Measurements from ENCODE around the gene IRX6.

Gene IRX6

DNA sequence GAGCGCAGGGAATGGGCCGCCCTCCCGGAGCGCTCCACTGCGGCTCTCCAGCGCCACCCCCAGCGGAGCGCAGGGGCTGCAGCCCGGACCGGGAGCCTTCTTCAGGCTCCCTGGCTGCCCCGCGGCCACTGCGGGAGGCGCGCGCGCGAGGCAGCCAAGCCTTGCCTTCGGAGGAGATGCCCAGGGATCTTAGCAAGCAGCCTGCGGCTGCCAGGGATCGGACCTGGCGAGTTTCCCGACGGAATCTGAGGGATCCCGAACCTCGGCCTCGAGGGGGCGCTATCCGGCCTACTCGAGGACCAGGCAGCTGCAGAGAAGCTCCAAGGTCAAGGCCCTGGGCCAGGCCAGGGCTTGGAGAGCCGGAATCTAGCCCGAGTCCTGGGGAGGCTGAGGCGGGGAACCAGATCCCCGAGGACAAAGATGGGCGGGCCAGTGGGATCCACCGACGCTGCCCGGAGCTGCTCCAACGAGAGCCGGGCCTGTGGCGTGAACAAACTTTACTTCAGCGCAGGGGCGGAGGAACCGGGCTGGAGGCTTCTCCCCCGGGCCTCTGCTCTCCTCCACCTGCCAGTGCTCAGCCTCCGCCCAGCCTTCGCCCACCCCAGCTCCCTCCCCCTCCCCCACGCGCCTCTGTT is at the start of gene IRX6:
TSS of gene IRX6 (plus strand) at position 567 of the 635 bp plus-strand sequence. CDS start 889 bp downstream, outside the sequence.
- no peak for ATAC-seq

DNA sequence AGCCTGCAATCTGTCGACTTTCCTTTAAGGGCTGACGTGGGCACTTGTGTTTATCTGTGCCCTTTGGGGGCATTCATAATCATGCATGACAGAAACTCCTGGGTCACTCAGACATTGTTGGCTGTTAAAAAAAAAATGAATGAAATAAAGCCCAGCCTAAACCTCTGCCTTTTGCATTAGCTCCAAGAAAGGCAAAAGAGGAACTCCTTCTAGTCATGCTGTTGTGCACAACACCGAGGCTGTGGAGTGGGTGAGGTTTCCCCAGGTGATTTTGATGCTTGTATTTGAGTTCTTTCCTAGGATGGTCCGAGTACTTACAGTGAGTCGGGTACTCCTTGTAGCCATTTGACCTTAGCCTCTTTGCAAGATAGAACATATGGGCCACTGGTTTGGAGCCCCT is 49.6 kb upstream of the IRX6 start:
- Mint-ChIP-seq H3K4me3 (no peak overlapping the region), H3K36me3 (ENCODE audit: low read depth) (no peaks in the 10 kb centered on the region), H3K27me3 (no peaks in the 10 kb centered on the region), H3K9me3 (no peaks in the 10 kb centered on the region), H3K27ac (no peak overlapping the region), H3K4me1 (no peaks in the 10 kb centered on the region)
- ATAC-seq (no peak), DNase-seq (no peak)

More for the DNA sequence above, at the start of gene IRX6:
- Mint-ChIP-seq H3K4me3 (no peak within 1 kb of the TSS), H3K27me3 (peaks cover 42% of the 10 kb centered on the region), H3K4me1 (no peaks in the 10 kb centered on the region), H3K36me3 (ENCODE audit: low read depth) (no peaks in the 10 kb centered on the region), H3K9me3 (no peaks in the 10 kb centered on the region), H3K27ac (no peak within 1 kb of the TSS)
- no peak for DNase-seq

DNA sequence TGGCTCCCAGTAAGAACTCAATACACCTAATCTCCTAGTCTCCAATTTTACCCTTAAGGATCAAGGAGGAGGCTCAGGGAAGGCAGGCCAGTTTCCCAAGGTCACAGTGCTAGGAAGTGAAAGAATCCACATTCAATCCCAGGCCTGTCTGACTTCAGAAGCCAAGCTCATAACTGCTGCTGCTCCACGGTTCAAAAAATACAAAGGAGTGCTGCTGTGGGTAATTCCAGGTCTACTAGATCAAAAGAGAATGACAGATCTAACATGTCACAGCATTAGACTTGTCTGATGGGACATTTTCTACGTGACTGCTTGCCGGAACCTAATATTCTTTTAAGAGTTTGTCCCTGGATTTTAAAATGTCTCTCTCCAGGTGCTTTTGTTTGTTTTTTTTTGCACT is 48.8 kb upstream of the IRX6 start:
- Mint-ChIP-seq H3K4me3 (no peak overlapping the region), H3K27me3 (no peaks in the 10 kb centered on the region), H3K4me1 (no peaks in the 10 kb centered on the region), H3K36me3 (ENCODE audit: low read depth) (no peaks in the 10 kb centered on the region), H3K9me3 (no peaks in the 10 kb centered on the region), H3K27ac (no peak overlapping the region)
- DNase-seq (no peak), ATAC-seq (no peak)

DNA sequence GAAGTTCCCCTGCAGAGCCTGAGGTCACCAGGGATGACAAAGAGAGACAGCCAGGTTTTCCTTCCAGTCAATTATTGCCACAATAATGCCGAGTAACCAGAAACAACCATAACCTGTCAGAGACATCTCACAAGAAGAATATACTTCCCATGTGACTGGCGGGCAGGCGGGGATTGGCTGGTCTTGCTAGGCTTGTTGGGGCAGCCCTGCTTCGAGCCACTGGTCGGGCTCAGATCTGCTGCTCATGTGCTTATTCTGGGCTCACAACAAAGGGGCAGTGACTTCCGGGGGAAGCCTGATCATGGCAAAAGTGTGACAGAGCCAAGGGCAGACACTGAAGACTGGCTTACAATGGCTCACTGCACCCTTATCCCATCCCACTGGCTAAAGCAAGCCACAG is 48.1 kb upstream of the IRX6 start:
- no peak overlapping the region for H3K27ac Mint-ChIP-seq
- H3K9me3 Mint-ChIP-seq: no peaks in the 10 kb centered on the region
- no peak for DNase-seq
- H3K36me3 Mint-ChIP-seq (ENCODE audit: low read depth): no peaks in the 10 kb centered on the region
- no peak overlapping the region for H3K4me3 Mint-ChIP-seq
- no peaks in the 10 kb centered on the region for H3K27me3 Mint-ChIP-seq
- no peaks in the 10 kb centered on the region for H3K4me1 Mint-ChIP-seq
- ATAC-seq: no peak

DNA sequence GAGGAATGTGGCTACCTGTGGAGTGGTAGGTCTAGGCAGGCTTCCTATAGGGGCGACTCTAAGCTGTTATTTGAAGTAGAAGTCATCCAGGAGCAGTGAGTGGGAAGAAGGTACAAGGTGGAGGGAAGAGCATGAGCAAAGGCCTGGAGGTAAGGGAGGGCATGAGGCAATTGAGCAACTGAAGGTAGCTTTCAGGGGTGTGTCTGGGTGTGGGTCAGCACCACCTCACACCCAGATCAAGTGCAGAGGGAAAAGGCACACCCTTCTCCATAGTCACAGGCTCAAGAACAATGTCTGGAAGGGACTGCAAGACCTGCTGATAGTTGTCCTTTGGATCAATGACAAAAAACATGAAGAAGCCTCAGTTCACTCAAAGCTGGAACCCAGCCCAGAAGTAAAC is 46.5 kb upstream of the IRX6 start:
- H3K27me3 Mint-ChIP-seq: no peaks in the 10 kb centered on the region
- no peaks in the 10 kb centered on the region for H3K4me1 Mint-ChIP-seq
- no peak for DNase-seq
- H3K4me3 Mint-ChIP-seq: no peak overlapping the region
- H3K9me3 Mint-ChIP-seq: no peaks in the 10 kb centered on the region
- H3K27ac Mint-ChIP-seq: no peak overlapping the region
- no peaks in the 10 kb centered on the region for H3K36me3 Mint-ChIP-seq (ENCODE audit: low read depth)
- ATAC-seq: no peak

DNA sequence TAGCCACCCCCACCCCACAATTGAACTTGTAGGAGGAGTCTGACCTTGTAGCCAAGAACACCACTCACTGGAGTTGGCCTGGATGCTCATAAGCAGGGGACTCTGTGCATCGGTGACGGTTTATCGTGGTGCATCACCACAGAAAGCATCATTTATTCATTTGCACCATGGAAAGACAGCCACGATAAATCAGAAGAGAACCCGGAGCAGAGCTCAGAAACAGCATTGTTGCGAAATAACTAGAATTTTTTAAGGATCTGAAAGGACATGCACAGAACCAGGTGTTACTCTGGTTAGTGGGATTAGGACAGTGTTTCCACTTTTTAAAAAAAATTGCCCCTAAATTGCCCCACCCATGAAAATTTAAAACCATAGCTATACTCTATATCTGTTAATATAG is 44.4 kb upstream of the IRX6 start:
- no peaks in the 10 kb centered on the region for H3K9me3 Mint-ChIP-seq
- no peak overlapping the region for H3K27ac Mint-ChIP-seq
- DNase-seq (no peak), ATAC-seq (no peak)
- H3K36me3 Mint-ChIP-seq (ENCODE audit: low read depth): no peaks in the 10 kb centered on the region
- H3K4me3 Mint-ChIP-seq: no peak overlapping the region
- H3K27me3 Mint-ChIP-seq: no peaks in the 10 kb centered on the region
- no peaks in the 10 kb centered on the region for H3K4me1 Mint-ChIP-seq

DNA sequence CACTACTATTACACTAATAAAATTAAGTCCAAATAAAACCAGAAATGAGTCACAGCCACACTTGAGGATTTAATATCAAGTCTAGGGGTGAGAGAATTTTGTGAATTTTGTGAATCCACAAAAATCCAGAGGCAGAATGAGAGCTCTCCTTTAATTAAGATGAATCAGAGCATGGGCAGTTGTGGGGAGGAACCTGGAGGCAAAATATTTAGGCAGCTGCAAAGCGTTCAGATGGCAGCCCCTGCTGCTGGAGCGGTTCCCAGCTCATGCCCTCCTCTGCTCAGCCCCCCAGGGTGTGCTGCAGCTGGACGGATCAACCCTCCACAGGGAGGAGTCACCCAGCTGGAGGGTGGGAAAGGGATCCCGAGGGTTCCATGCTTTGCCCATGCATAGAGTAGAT is 43.4 kb upstream of the IRX6 start:
- Mint-ChIP-seq H3K9me3 (no peaks in the 10 kb centered on the region), H3K27me3 (no peaks in the 10 kb centered on the region), H3K4me1 (no peaks in the 10 kb centered on the region), H3K27ac (no peak overlapping the region), H3K4me3 (no peak overlapping the region), H3K36me3 (ENCODE audit: low read depth) (no peaks in the 10 kb centered on the region)
- ATAC-seq (no peak), DNase-seq (no peak)

DNA sequence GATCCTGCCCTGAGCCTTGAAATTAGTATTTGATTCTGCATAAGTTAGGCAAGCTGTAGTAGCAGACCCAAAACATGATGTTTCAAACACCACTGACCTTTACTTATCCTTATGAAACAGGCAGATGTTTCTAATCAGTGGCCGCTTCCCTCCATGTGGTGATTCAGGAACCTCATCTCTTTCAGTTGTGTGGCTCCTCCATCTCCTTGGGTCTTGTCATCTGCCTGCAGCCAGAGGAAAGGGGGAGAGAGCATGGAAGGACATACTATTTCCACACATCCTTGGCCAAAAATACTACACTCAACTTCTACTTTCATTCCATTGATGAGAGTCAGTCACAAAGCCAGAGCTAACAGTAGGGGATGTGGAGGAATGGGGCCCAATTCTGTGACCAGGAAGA is 41.6 kb upstream of the IRX6 start:
- Mint-ChIP-seq H3K4me1 (no peaks in the 10 kb centered on the region), H3K9me3 (peaks cover 6% of the 10 kb centered on the region), H3K27ac (no peak overlapping the region), H3K27me3 (no peaks in the 10 kb centered on the region), H3K4me3 (no peak overlapping the region), H3K36me3 (ENCODE audit: low read depth) (peaks cover 2% of the 10 kb centered on the region)
- DNase-seq (no peak), ATAC-seq (no peak)

DNA sequence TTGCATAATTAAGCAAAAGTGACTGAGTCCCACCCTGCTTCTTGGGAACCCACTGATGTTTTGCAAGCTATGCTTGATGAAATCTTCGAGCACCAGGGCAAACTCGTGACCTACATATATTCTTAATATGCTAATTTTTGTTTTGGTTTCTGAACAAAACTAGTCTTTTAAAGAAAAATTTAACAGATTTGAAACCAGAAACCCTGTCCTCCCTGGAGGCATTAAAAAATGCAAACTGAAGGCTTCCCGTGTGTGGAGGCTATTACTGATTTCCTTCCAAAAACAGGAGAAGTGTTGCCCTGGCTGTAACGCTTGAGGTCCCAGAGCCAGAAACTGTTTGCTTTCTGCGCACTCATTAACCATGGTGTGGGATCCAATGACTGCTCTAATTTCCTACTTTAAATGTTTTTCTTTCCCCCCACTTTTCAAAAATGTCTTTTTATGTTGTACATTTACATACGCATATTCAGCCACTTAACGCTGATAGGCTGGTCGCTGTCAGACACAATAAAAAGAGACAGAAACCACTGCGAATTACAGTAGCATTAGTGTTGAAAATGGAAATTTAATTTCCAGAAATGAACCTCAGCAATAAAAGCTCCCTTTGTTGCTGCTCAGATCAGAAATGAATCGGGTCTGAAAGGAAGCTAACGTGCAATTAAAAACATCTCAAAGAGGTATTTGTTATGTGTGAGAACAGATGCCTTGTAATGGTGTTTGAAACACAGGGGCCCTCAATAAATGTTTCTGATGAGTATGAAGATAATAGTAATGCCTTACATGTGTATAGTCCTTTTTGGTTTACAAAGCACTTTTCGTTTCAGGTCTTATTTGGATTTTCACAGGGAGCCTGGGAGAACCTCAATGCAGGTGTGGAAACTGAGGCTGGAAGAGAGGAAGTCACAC is 39.9 kb upstream of the IRX6 start:
- ATAC-seq (no peak), DNase-seq (no peak)
- no peaks in the 10 kb centered on the region for H3K27me3 Mint-ChIP-seq
- H3K4me1 Mint-ChIP-seq: no peaks in the 10 kb centered on the region
- H3K27ac Mint-ChIP-seq: no peak overlapping the region
- H3K9me3 Mint-ChIP-seq: peaks cover 13% of the 10 kb centered on the region
- no peak overlapping the region for H3K4me3 Mint-ChIP-seq
- H3K36me3 Mint-ChIP-seq (ENCODE audit: low read depth): peaks cover 2% of the 10 kb centered on the region

DNA sequence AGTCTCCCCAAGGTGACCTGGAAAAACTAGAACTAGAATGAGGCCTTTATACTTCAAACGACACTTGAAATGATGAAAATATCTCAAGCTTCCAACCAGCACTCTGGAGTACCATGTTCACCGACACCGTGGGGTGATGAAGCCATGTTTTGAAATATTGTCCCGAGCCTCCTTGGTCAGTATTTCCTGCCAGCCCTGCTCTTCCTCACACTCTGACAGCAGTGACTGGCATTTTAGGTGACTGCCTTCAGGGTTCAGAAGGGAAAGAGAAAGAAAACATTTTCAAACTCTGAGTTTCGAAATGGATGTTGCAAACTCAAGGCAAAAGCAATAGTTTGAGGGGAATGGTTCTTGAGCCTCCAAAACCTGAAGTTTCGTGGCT is 39.3 kb upstream of the IRX6 start:
- H3K27ac Mint-ChIP-seq: no peak overlapping the region
- H3K9me3 Mint-ChIP-seq: peaks cover 13% of the 10 kb centered on the region
- H3K27me3 Mint-ChIP-seq: peaks cover 3% of the 10 kb centered on the region

DNA sequence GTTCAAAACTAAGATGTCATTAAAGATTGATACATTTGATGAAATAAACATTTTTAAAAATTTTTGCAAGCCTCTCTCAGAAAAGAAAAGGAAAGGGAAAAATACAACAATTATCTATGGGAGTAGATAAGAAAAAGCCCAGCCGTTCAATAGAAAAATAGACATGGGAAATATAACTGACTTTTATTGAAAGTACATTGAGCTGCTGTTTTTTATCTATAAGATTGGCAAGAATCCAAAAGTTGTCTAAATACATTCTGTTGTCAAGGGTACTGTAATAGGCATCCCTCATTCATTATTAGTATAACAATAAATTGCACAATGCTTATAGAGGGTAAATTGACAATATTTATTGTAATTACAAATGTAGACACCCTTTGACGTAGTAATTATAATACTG is 38.4 kb upstream of the IRX6 start:
- Mint-ChIP-seq H3K4me1 (no peaks in the 10 kb centered on the region), H3K27ac (no peak overlapping the region), H3K27me3 (peaks cover 3% of the 10 kb centered on the region), H3K4me3 (no peak overlapping the region), H3K36me3 (ENCODE audit: low read depth) (peaks cover 2% of the 10 kb centered on the region), H3K9me3 (peaks cover 13% of the 10 kb centered on the region)
- ATAC-seq (no peak), DNase-seq (no peak)

More for the DNA sequence above, 39.3 kb upstream of the IRX6 start:
- DNase-seq (no peak), ATAC-seq (no peak)
- H3K36me3 Mint-ChIP-seq (ENCODE audit: low read depth): peaks cover 2% of the 10 kb centered on the region
- H3K4me1 Mint-ChIP-seq: no peaks in the 10 kb centered on the region
- H3K4me3 Mint-ChIP-seq: no peak overlapping the region

DNA sequence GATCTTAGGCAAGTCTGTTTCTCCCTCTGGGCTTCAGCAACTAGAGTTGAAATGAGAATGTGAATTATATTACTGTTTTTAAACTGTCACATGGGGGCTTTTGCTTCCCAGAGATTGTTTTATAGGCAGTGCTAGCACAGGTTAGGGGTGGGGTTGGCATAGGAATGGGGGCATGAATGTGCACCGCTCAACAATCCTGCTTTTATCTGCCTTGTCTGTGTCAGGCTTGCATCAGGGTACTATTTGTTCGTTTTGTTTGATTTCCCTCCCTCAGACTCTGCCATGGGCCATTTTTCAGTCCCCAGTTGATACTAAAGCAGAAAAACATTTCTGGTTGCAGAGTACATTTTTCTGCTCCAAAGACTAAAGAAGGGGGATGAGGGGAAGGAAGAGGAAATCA is 34.6 kb upstream of the IRX6 start:
- DNase-seq (no peak), ATAC-seq (no peak)
- Mint-ChIP-seq H3K4me3 (no peak overlapping the region), H3K27ac (no peak overlapping the region), H3K36me3 (ENCODE audit: low read depth) (peaks cover 2% of the 10 kb centered on the region), H3K9me3 (peaks cover 13% of the 10 kb centered on the region), H3K27me3 (peaks cover 3% of the 10 kb centered on the region), H3K4me1 (no peaks in the 10 kb centered on the region)

DNA sequence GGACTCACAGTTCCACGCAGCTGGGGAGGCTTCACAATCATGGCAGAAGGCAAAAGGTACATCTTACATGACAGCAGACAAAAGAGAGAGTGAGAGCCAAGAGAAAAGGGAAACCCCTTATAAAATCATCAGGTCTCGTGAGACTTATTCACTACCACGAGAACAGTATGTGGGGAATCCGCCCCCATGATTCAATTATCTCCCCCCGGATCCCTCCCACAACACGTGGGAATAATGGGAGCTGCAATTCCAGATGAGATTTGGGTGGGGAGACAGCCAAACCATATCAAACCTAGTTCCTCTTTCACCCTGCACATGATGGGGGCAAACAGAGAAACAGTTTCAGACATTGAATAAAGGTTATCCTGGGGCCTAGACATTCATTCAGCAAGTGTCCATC is 32.2 kb upstream of the IRX6 start:
- H3K4me1 Mint-ChIP-seq: no peaks in the 10 kb centered on the region
- H3K9me3 Mint-ChIP-seq: peaks cover 13% of the 10 kb centered on the region
- H3K27ac Mint-ChIP-seq: no peak overlapping the region
- DNase-seq (no peak), ATAC-seq (no peak)
- H3K27me3 Mint-ChIP-seq: peaks cover 3% of the 10 kb centered on the region
- H3K36me3 Mint-ChIP-seq (ENCODE audit: low read depth): peaks cover 2% of the 10 kb centered on the region
- H3K4me3 Mint-ChIP-seq: no peak overlapping the region

DNA sequence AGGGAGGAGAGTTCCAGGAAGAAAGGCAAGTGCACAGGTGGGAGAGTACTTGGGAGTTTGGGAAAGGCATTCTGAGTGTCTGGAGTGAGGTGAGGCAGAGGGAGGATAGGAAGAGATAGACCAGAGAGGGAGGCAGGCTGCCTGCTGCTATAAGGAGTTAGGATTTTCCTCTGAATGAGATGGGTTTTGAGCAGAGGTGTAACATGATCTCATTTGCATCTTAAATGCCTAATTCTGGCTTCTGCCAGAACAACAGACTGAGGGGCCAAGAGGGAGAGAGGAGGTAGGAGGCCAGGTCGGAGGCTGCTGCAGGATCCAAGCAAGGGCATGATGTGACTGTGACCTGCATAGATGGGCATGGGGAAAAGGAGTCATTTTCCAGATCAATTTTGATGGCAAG is 31.5 kb upstream of the IRX6 start:
- H3K27me3 Mint-ChIP-seq: peaks cover 3% of the 10 kb centered on the region
- H3K9me3 Mint-ChIP-seq: peaks cover 9% of the 10 kb centered on the region

DNA sequence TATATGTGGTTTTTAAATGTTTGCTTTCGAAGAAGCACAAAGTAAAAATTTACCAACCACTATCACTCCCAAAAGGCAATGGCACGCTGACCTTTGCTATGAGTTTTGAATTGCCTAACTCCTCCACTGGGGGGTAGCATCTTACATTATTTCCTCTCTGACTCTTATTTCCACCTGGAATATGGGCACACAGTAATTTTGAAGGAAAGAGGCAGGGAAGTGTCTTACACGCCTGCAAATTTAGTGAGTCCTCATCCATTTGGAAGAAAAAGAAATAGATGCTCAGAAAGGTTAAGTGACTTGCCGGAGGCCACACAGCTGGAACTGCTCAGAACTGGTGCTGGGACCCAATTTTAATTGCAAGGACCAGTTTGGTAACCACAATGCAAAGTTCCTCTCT is 29.9 kb upstream of the IRX6 start:
- Mint-ChIP-seq H3K4me1 (no peaks in the 10 kb centered on the region), H3K27me3 (peaks cover 3% of the 10 kb centered on the region), H3K9me3 (peaks cover 5% of the 10 kb centered on the region), H3K36me3 (ENCODE audit: low read depth) (no peaks in the 10 kb centered on the region), H3K4me3 (no peak overlapping the region), H3K27ac (no peak overlapping the region)
- ATAC-seq (no peak), DNase-seq (no peak)

More for the DNA sequence above, 31.5 kb upstream of the IRX6 start:
- Mint-ChIP-seq H3K36me3 (ENCODE audit: low read depth) (no peaks in the 10 kb centered on the region), H3K4me1 (no peaks in the 10 kb centered on the region), H3K4me3 (no peak overlapping the region), H3K27ac (no peak overlapping the region)
- DNase-seq (no peak), ATAC-seq (no peak)

All from activated naive CD8-positive, alpha-beta T cell treated with anti-CD3 and anti-CD28 coated beads, Interleukin-2, amount 50 U/mL, for 24 hours (primary cell).